GM21447 (cell line): Measurements from ENCODE around the gene SCAF4.

Source experiments
- ATAC-seq: cut with Tn5 transposase; IDR thresholded peaks from one replicate; pipeline ENCODE4 v1.9.1; 2021; ENCODE audit not compliant: unreplicated experiment

SCAF4 gene

GRCh38 chr21:31713115-31713514 lies 18.8 kb downstream of the SCAF4 start:
- no peak for ATAC-seq

GRCh38 chr21:31711745-31712285 lies 20.1 kb downstream of the SCAF4 start:
- no peak for ATAC-seq

GRCh38 chr21:31711326-31711725 lies 20.6 kb downstream of the SCAF4 start:
- ATAC-seq, result no peak

- ATAC-seq, result no peak
These were observed 21.3 kb downstream of the SCAF4 start for GRCh38 chr21:31710586-31710985.

- no peak for ATAC-seq
These were observed 23.4 kb downstream of the SCAF4 start for GRCh38 chr21:31708541-31708940.

GRCh38 chr21:31707499-31707898 lies 24.4 kb downstream of the SCAF4 start:
- no peak for ATAC-seq

- no peak for ATAC-seq
These were observed 25.4 kb downstream of the SCAF4 start for GRCh38 chr21:31706562-31706961.

GRCh38 chr21:31700040-31700439 lies 31.9 kb downstream of the SCAF4 start:
- no peak for ATAC-seq

- no peak for ATAC-seq
These were observed 33.5 kb downstream of the SCAF4 start for GRCh38 chr21:31698461-31698860.

GRCh38 chr21:31696424-31696823 lies 35.5 kb downstream of the SCAF4 start:
- no peak for ATAC-seq

GRCh38 chr21:31693222-31693621 lies 38.7 kb downstream of the SCAF4 start:
- ATAC-seq, result no peak

- ATAC-seq, result no peak
These were observed 43.1 kb downstream of the SCAF4 start for GRCh38 chr21:31688603-31689368.

- no peak for ATAC-seq
These were observed 44.8 kb downstream of the SCAF4 start for GRCh38 chr21:31687108-31687507.

GRCh38 chr21:31686272-31686915 lies 45.5 kb downstream of the SCAF4 start:
- no peak for ATAC-seq

GRCh38 chr21:31684918-31685317 lies 47.0 kb downstream of the SCAF4 start:
- no peak for ATAC-seq

GRCh38 chr21:31683029-31683428 lies 48.9 kb downstream of the SCAF4 start:
- no peak for ATAC-seq

- no peak for ATAC-seq
These were observed 49.3 kb downstream of the SCAF4 start for GRCh38 chr21:31682620-31683019.

GRCh38 chr21:31678478-31678877 lies 53.4 kb downstream of the SCAF4 start:
- no peak for ATAC-seq

GRCh38 chr21:31677047-31677446 lies 54.9 kb downstream of the SCAF4 start:
- no peak for ATAC-seq

- no peak for ATAC-seq
These were observed 56.0 kb downstream of the SCAF4 start for GRCh38 chr21:31675960-31676359.

GRCh38 chr21:31675318-31675717 lies 56.6 kb downstream of the SCAF4 start:
- no peak for ATAC-seq

- ATAC-seq, result no peak
These were observed 58.5 kb downstream of the SCAF4 start for GRCh38 chr21:31673321-31673912.
